Mucosa of stomach (tissue), 1 donor: ENCODE data around the gene TMEM115.

Source experiments
- H3K27me3 ChIP-seq: one replicate; pipeline ENCODE4 v1.7.0; 2013; ENCODE audit warnings: mild to moderate bottlenecking, low read length; ENCODE audit not compliant: control insufficient read depth, insufficient read depth
- H3K36me3 ChIP-seq: one replicate; pipeline ENCODE4 v1.7.0; 2013; ENCODE audit warnings: low read length; ENCODE audit not compliant: control insufficient read depth, insufficient read depth
- H3K4me1 ChIP-seq: one replicate; pipeline ENCODE4 v1.7.0; 2013; ENCODE audit warnings: mild to moderate bottlenecking, low read length; ENCODE audit not compliant: control insufficient read depth, insufficient read depth
- H3K4me3 ChIP-seq: one replicate; pipeline ENCODE4 v1.7.0; 2013; ENCODE audit warnings: low read length
- H3K9ac ChIP-seq: one replicate; pipeline ENCODE4 v1.7.0; 2013; ENCODE audit warnings: mild to moderate bottlenecking, low read length, moderate library complexity
- H3K9me3 ChIP-seq: one replicate; pipeline ENCODE4 v1.7.0; 2013; ENCODE audit warnings: mild to moderate bottlenecking, low read length, moderate library complexity; ENCODE audit not compliant: control insufficient read depth
- donor health status: Pancreatic carcinoma.

Gene TMEM115

GRCh38 chr3:50388720-50389413, 29.5 kb upstream of the TMEM115 start:
- Histone ChIP-seq H3K9ac (no peak overlapping the region), H3K4me1 (peaks cover 24% of the 10 kb centered on the region), H3K9me3 (no peaks in the 10 kb centered on the region), H3K36me3 (no peaks in the 10 kb centered on the region), H3K27me3 (no peaks in the 10 kb centered on the region), H3K4me3 (no peak overlapping the region)

- Histone ChIP-seq H3K9ac (no peak overlapping the region), H3K4me1 (peaks cover 24% of the 10 kb centered on the region), H3K27me3 (no peaks in the 10 kb centered on the region), H3K9me3 (no peaks in the 10 kb centered on the region), H3K36me3 (no peaks in the 10 kb centered on the region), H3K4me3 (no peak overlapping the region)
These were observed 28.8 kb upstream of the TMEM115 start for GRCh38 chr3:50388016-50388719.

- Histone ChIP-seq H3K4me1 (peaks cover 10% of the 10 kb centered on the region), H3K4me3 (no peak overlapping the region), H3K9me3 (no peaks in the 10 kb centered on the region), H3K9ac (no peak overlapping the region), H3K36me3 (no peaks in the 10 kb centered on the region), H3K27me3 (no peaks in the 10 kb centered on the region)
These were observed 26.4 kb upstream of the TMEM115 start for GRCh38 chr3:50385754-50386153.

- Histone ChIP-seq H3K9ac (no peak overlapping the region), H3K36me3 (no peaks in the 10 kb centered on the region), H3K9me3 (no peaks in the 10 kb centered on the region), H3K4me1 (peaks cover 3% of the 10 kb centered on the region), H3K27me3 (no peaks in the 10 kb centered on the region), H3K4me3 (no peak overlapping the region)
These were observed 24.4 kb upstream of the TMEM115 start for GRCh38 chr3:50383750-50384149.

GRCh38 chr3:50382722-50383121, 23.4 kb upstream of the TMEM115 start:
- no peak overlapping the region for H3K4me3 ChIP-seq
- no peak overlapping the region for H3K9ac ChIP-seq
- peaks cover 3% of the 10 kb centered on the region for H3K4me1 ChIP-seq
- H3K36me3 ChIP-seq = no peaks in the 10 kb centered on the region
- no peaks in the 10 kb centered on the region for H3K27me3 ChIP-seq
- no peaks in the 10 kb centered on the region for H3K9me3 ChIP-seq

GRCh38 chr3:50381383-50381782, 22.1 kb upstream of the TMEM115 start:
- H3K9me3 ChIP-seq = no peaks in the 10 kb centered on the region
- peaks cover 3% of the 10 kb centered on the region for H3K4me1 ChIP-seq
- no peak overlapping the region for H3K9ac ChIP-seq
- H3K27me3 ChIP-seq = no peaks in the 10 kb centered on the region
- no peaks in the 10 kb centered on the region for H3K36me3 ChIP-seq
- no peak overlapping the region for H3K4me3 ChIP-seq

- Histone ChIP-seq H3K9ac (no peak overlapping the region), H3K4me1 (peaks cover 3% of the 10 kb centered on the region)
These were observed 21.2 kb upstream of the TMEM115 start for GRCh38 chr3:50380405-50381085.

GRCh38 chr3:50378757-50379156, 19.4 kb upstream of the TMEM115 start:
- Histone ChIP-seq H3K36me3 (no peaks in the 10 kb centered on the region), H3K27me3 (no peaks in the 10 kb centered on the region), H3K9ac (no peak overlapping the region), H3K4me3 (no peak overlapping the region), H3K9me3 (no peaks in the 10 kb centered on the region), H3K4me1 (peaks cover 3% of the 10 kb centered on the region)

More at GRCh38 chr3:50380405-50381085, 21.2 kb upstream of the TMEM115 start:
- H3K9me3 ChIP-seq = no peaks in the 10 kb centered on the region
- no peak overlapping the region for H3K4me3 ChIP-seq
- H3K36me3 ChIP-seq = no peaks in the 10 kb centered on the region
- no peaks in the 10 kb centered on the region for H3K27me3 ChIP-seq

- no peak overlapping the region for H3K9ac ChIP-seq
- no peaks in the 10 kb centered on the region for H3K27me3 ChIP-seq
- no peak overlapping the region for H3K4me3 ChIP-seq
- H3K36me3 ChIP-seq = no peaks in the 10 kb centered on the region
- peaks cover 3% of the 10 kb centered on the region for H3K4me1 ChIP-seq
- no peaks in the 10 kb centered on the region for H3K9me3 ChIP-seq
These were observed 18.7 kb upstream of the TMEM115 start for GRCh38 chr3:50378024-50378423.

GRCh38 chr3:50375258-50375931, 16.1 kb upstream of the TMEM115 start:
- H3K4me3 ChIP-seq = no peak overlapping the region
- no peaks in the 10 kb centered on the region for H3K9me3 ChIP-seq
- H3K4me1 ChIP-seq = peaks cover 5% of the 10 kb centered on the region
- H3K27me3 ChIP-seq = peaks cover 4% of the 10 kb centered on the region
- H3K9ac ChIP-seq = no peak overlapping the region
- no peaks in the 10 kb centered on the region for H3K36me3 ChIP-seq

- Histone ChIP-seq H3K9me3 (no peaks in the 10 kb centered on the region), H3K4me1 (peaks cover 5% of the 10 kb centered on the region), H3K9ac (no peak overlapping the region), H3K36me3 (no peaks in the 10 kb centered on the region), H3K27me3 (peaks cover 4% of the 10 kb centered on the region), H3K4me3 (no peak overlapping the region)
These were observed 15.3 kb upstream of the TMEM115 start for GRCh38 chr3:50374363-50375257.
